GM19099 (cell line): ENCODE measurements around the gene RAD52.

Experiments used
- POLR2A ChIP-seq: IDR thresholded peaks from 3 replicates; pipeline ENCODE4 v1.6.1; 2011; ENCODE audit warnings: low read depth; ENCODE audit not compliant: insufficient read length; ENCODE audit errors: extremely low read depth

The RAD52 gene

GRCh38 chr12:949453-950191 lies at the start of gene RAD52:
RAD52 (minus strand) TSS chr12:949694; CDS start chr12:933058, 16,636 bp downstream.
- peak; percentile 92 for TF ChIP-seq POLR2A

GRCh38 chr12:998020-998874 lies 48.8 kb upstream of the RAD52 start:
- no peak for TF ChIP-seq POLR2A

- no peak for TF ChIP-seq POLR2A
Measured at GRCh38 chr12:997505-997904, 48.0 kb upstream of the RAD52 start.

GRCh38 chr12:996881-997280 lies 47.4 kb upstream of the RAD52 start:
- TF ChIP-seq POLR2A = no peak

GRCh38 chr12:992647-993046 lies 43.2 kb upstream of the RAD52 start:
- no peak for TF ChIP-seq POLR2A

GRCh38 chr12:991350-992333 lies 42.1 kb upstream of the RAD52 start:
- TF ChIP-seq POLR2A = no peak

- TF ChIP-seq POLR2A = peak; percentile 64
Measured at GRCh38 chr12:990661-991349, 41.3 kb upstream of the RAD52 start, which contains the start of gene ERC1. ERC1 (plus strand) TSS chr12:991223; CDS start chr12:1027904, 36,681 bp downstream.

- no peak for TF ChIP-seq POLR2A
Measured at GRCh38 chr12:989751-990660, 40.5 kb upstream of the RAD52 start.

GRCh38 chr12:989051-989450 lies 39.6 kb upstream of the RAD52 start:
- no peak for TF ChIP-seq POLR2A

GRCh38 chr12:988646-989045 lies 39.2 kb upstream of the RAD52 start:
- TF ChIP-seq POLR2A = no peak

- no peak for TF ChIP-seq POLR2A
Measured at GRCh38 chr12:981961-982360, 32.5 kb upstream of the RAD52 start.

GRCh38 chr12:981176-981828 lies 31.8 kb upstream of the RAD52 start:
- no peak for TF ChIP-seq POLR2A

GRCh38 chr12:979349-979748 lies 29.9 kb upstream of the RAD52 start:
- TF ChIP-seq POLR2A = no peak
